B cell (primary cell): ENCODE measurements around the gene RICTOR.

Experiments used
- CTCF ChIP-seq: fragments of 200-600 bp; IDR thresholded peaks from one replicate; pipeline ENCODE4 v1.8.0; 2022; ENCODE audit warnings: antibody characterized with exemption, mild to moderate bottlenecking
- EZH2 ChIP-seq: IDR thresholded peaks from 2 replicates; pipeline ENCODE4 v1.6.1; 2012; ENCODE audit warnings: borderline replicate concordance, low read depth, mild to moderate bottlenecking, moderate library complexity, low read length; ENCODE audit not compliant: insufficient read depth, poor library complexity, severe bottlenecking

- TF ChIP-seq CTCF, result no peak
- TF ChIP-seq EZH2, result no peak
Measured at GRCh38 chr5:39031041-39031440, 43.2 kb downstream of the RICTOR start.
